Loucy (cell line): ENCODE measurements around the gene CD101.

Experiments used
- H2AFZ ChIP-seq: fragments of 200-600 bp; sonication (generic); 2 replicates; pipeline ENCODE4 v1.6.0; 2016; ENCODE audit warnings: antibody characterized with exemption, mild to moderate bottlenecking, low read length, moderate library complexity
- H3F3A ChIP-seq: fragments of 200-600 bp; 2 replicates; pipeline ENCODE4 v1.6.0; 2016; ENCODE audit warnings: antibody characterized with exemption, low read depth, mild to moderate bottlenecking
- H3K27me3 ChIP-seq: fragments of 200-600 bp; sonication (generic); 2 replicates; pipeline ENCODE4 v1.6.1; 2014; ENCODE audit warnings: low read length, mild to moderate bottlenecking; ENCODE audit not compliant: insufficient read depth, poor library complexity, severe bottlenecking
- H3K36me3 ChIP-seq: fragments of 200-600 bp; sonication (generic); 2 replicates; pipeline ENCODE4 v1.6.1; 2016; ENCODE audit warnings: low read length; ENCODE audit not compliant: insufficient read depth
- H3K4me1 ChIP-seq: fragments of 200-600 bp; sonication (generic); 2 replicates; pipeline ENCODE4 v1.5.1; 2014; ENCODE audit warnings: low read length, mild to moderate bottlenecking; ENCODE audit not compliant: insufficient read depth, poor library complexity, severe bottlenecking
- H3K4me2 ChIP-seq: fragments of 200-600 bp; sonication (generic); 2 replicates; pipeline ENCODE4 v1.6.0; 2014; ENCODE audit warnings: antibody characterized with exemption, low read length, low read depth, mild to moderate bottlenecking; ENCODE audit not compliant: poor library complexity, severe bottlenecking
- H3K4me3 ChIP-seq: fragments of 200-600 bp; sonication (generic); 2 replicates; pipeline ENCODE4 v1.5.1; 2014; ENCODE audit warnings: low read length, mild to moderate bottlenecking, mixed read lengths; ENCODE audit not compliant: poor library complexity, severe bottlenecking
- H3K79me2 ChIP-seq: fragments of 200-600 bp; sonication (generic); 2 replicates; pipeline ENCODE4 v1.6.1; 2014; ENCODE audit warnings: low read length; ENCODE audit not compliant: insufficient read depth
- H3K9ac ChIP-seq: fragments of 200-600 bp; sonication (generic); 2 replicates; pipeline ENCODE4 v1.6.0; 2014; ENCODE audit warnings: mild to moderate bottlenecking, low read depth, low read length, moderate library complexity; ENCODE audit not compliant: poor library complexity, severe bottlenecking
- H3K9me2 ChIP-seq: fragments of 200-600 bp; sonication (generic); replicated peaks from 2 replicates; pipeline ENCODE4 v1.6.1; 2016; ENCODE audit warnings: low read depth, low read length, mixed read lengths
- H3K9me3 ChIP-seq: fragments of 200-600 bp; sonication (generic); 2 replicates; pipeline ENCODE4 v1.6.1; 2014; ENCODE audit warnings: mild to moderate bottlenecking, antibody characterized with exemption, low read length, low read depth; ENCODE audit not compliant: insufficient read depth
- H4K20me1 ChIP-seq: fragments of 200-600 bp; sonication (generic); 2 replicates; pipeline ENCODE4 v1.6.0; 2014; ENCODE audit warnings: antibody characterized with exemption, low read length, mild to moderate bottlenecking; ENCODE audit not compliant: insufficient read depth, poor library complexity, severe bottlenecking
- EZH2phosphoT487 ChIP-seq: fragments of 200-600 bp; IDR thresholded peaks from 2 replicates; pipeline ENCODE4 v1.6.1; 2018; ENCODE audit warnings: antibody characterized with exemption, mild to moderate bottlenecking, moderate library complexity, borderline replicate concordance
- TF ChIP-seq, protein P1 (sequence below): fragments of 200-600 bp; sonication (generic); conservative IDR thresholded peaks from 2 replicates; pipeline ENCODE4 v1.5.1; 2014; ENCODE audit warnings: mild to moderate bottlenecking, antibody characterized with exemption, low read length

The CD101 gene

DNA sequence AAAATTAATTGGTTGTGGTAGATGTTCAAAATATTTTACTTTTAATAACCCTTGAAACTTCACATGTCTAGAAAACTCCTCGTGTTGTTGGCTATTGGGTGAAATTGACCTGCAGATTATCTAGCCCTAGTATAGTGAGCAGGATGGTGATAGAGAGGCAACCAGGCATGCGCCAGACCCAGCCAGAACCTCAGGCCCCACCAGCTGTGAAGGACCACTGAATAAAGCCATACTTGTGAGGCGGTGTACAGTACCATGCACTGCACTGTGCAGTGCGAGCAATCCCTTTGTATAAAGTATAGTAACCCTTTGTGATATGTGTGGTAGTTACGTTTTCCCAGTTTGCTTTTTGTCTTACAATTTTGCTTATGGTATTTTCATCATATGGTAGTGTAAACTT is 67.0 kb downstream of the CD101 start:
- no peak overlapping the region for H2AFZ ChIP-seq
- H3K79me2 ChIP-seq, result peaks cover 58% of the 10 kb centered on the region
- H3F3A ChIP-seq, result no peaks in the 10 kb centered on the region
- peaks cover 2% of the 10 kb centered on the region; the same call in 1 of the 2 replicates for H3K36me3 ChIP-seq
- no peaks in the 10 kb centered on the region for H3K9me3 ChIP-seq
- TF ChIP-seq EZH2phosphoT487, result no peak
- TF ChIP-seq, protein P1, sequence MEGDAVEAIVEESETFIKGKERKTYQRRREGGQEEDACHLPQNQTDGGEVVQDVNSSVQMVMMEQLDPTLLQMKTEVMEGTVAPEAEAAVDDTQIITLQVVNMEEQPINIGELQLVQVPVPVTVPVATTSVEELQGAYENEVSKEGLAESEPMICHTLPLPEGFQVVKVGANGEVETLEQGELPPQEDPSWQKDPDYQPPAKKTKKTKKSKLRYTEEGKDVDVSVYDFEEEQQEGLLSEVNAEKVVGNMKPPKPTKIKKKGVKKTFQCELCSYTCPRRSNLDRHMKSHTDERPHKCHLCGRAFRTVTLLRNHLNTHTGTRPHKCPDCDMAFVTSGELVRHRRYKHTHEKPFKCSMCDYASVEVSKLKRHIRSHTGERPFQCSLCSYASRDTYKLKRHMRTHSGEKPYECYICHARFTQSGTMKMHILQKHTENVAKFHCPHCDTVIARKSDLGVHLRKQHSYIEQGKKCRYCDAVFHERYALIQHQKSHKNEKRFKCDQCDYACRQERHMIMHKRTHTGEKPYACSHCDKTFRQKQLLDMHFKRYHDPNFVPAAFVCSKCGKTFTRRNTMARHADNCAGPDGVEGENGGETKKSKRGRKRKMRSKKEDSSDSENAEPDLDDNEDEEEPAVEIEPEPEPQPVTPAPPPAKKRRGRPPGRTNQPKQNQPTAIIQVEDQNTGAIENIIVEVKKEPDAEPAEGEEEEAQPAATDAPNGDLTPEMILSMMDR, result no peak
- H4K20me1 ChIP-seq, result no peaks in the 10 kb centered on the region
- no peaks in the 10 kb centered on the region for H3K9me2 ChIP-seq
- no peak overlapping the region for H3K4me3 ChIP-seq
- no peak overlapping the region for H3K4me2 ChIP-seq
- no peaks in the 10 kb centered on the region for H3K27me3 ChIP-seq
- peaks cover 16% of the 10 kb centered on the region for H3K4me1 ChIP-seq
- H3K9ac ChIP-seq, result no peak overlapping the region

- no peaks in the 10 kb centered on the region for H3F3A ChIP-seq
- H3K4me2 ChIP-seq, result peak overlapping the region; percentile 12
Observed at GRCh38 chr1:117069220-117069844, 67.8 kb downstream of the CD101 start.

DNA sequence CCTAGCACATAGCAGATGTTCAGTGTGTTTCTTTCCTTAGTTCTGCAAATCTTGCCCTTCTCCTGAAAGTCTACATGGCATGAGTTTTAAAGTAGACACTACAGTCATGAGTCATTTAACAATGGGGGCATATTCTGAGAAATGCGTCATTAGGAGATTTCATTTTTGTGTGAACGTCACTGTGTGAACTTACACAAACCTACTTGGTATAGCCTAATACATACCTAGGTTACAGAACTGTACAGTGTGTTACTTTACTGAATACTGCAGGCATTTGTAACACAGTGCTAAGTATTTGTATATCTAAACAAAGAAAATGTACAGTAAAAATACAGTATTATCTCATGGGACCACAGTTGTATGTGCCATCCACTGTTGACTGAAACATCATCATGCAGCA is 68.6 kb downstream of the CD101 start:
- H3K9me3 ChIP-seq, result no peaks in the 10 kb centered on the region
- H3K9me2 ChIP-seq, result no peaks in the 10 kb centered on the region
- H3K27me3 ChIP-seq, result no peaks in the 10 kb centered on the region
- H3K4me3 ChIP-seq, result no peak overlapping the region
- peaks cover 44% of the 10 kb centered on the region for H3K79me2 ChIP-seq
- H3K4me2 ChIP-seq, result no peak overlapping the region
- H4K20me1 ChIP-seq, result no peaks in the 10 kb centered on the region
- TF ChIP-seq, protein P1, result no peak
- TF ChIP-seq EZH2phosphoT487, result no peak
- no peak overlapping the region for H3K9ac ChIP-seq
- peaks cover 15% of the 10 kb centered on the region for H3K4me1 ChIP-seq
- H3K36me3 ChIP-seq, result peaks cover 17% of the 10 kb centered on the region
- no peaks in the 10 kb centered on the region for H3F3A ChIP-seq
- H2AFZ ChIP-seq, result no peak overlapping the region

More at GRCh38 chr1:117069220-117069844, 67.8 kb downstream of the CD101 start:
- TF ChIP-seq, protein P1, result peak; percentile 48; the same call in 1 of the 2 replicates
- no peak for TF ChIP-seq EZH2phosphoT487
- H4K20me1 ChIP-seq, result no peaks in the 10 kb centered on the region
- no peaks in the 10 kb centered on the region for H3K9me2 ChIP-seq
- H3K36me3 ChIP-seq, result peaks cover 9% of the 10 kb centered on the region
- H3K79me2 ChIP-seq, result peaks cover 50% of the 10 kb centered on the region
- no peak overlapping the region for H3K9ac ChIP-seq
- no peak overlapping the region for H3K4me3 ChIP-seq
- no peaks in the 10 kb centered on the region for H3K9me3 ChIP-seq
- H3K27me3 ChIP-seq, result no peaks in the 10 kb centered on the region
- H2AFZ ChIP-seq, result no peak overlapping the region
- H3K4me1 ChIP-seq, result peaks cover 15% of the 10 kb centered on the region
